CD4-positive, alpha-beta T cell treated with Interleukin-6 for 4 hours (primary cell): ENCODE measurements around the gene RPL5.
A peak's percentile ranks its signal among the peaks of the same experiment; 100 is the strongest.
"Not testable (repeated sequence)": the region's sequence is repeated elsewhere in the genome, so short reads cannot be mapped to it uniquely, and the experiment has no call there.

Source experiments
- DNase-seq: peaks from one replicate; pipeline ENCODE4 v3.0.0-alpha.2; 2020; ENCODE audit warnings: mixed read lengths

RPL5 gene

DNA sequence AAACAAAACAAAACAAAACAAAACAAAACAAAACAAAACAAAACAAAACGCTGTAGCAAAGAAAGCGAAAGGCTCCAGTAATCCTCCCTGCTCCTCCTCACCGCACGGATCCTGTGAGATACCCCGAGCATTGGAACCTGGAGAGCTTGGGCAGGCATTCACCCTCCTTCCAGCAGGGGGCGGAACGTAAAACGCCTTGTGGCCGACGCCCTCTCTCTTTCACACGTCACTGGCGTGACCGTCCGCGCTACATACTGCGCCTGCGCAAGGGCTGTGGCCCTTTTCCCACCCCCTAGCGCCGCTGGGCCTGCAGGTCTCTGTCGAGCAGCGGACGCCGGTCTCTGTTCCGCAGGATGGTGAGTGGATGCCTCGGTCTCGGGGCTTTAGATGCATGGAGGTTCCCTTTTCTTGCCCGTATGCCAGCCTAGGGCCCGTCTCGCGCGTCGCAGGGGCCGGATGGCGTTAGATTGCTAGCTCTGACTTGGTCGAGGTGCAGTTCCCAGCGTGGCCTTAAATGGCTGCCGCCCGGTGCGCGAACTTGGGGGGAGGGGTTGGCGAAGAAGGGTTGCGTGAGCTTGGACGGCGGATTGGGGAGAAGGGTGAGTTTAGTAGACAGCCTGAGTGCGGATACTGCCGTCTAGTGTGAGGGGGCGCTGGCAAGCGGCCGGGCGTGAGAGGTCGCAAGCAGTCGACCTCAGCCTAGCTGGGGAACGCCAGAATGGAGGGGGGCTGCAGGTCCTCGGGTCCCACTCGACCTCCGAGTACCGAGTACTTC is at the start of gene RPL5:
RPL5 (plus strand) TSS at position 279 of the 775 bp plus-strand sequence; CDS start at position 354, 75 bp downstream.
- DNase-seq: peak; percentile 97

DNA sequence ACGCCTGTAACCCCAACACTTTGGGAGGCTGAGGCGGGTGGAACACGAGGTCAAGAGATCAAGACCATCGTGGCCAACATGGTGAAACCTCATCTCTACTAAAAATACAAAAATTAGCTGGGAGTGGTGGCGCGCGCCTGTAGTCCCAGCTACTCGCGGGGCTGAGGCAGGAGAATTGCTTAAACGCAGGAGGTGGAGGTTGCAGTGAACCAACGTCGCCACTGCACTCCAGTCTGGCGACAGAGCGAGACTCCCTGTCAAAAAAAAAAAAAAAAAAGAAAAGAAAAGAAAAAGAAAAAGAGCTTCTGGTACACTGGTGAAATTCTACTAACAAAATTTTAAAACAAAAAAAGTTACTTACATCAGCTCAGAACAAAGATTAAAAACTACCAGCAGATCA is 48.3 kb upstream of the RPL5 start:
- not testable (repeated sequence) for DNase-seq

GRCh38 chr1:92784021-92784638 is 47.7 kb upstream of the RPL5 start:
- DNase-seq: peak; percentile 4

- DNase-seq: peak; percentile 62
Measured at GRCh38 chr1:92784639-92785500, 47.0 kb upstream of the RPL5 start, which contains the start of gene EVI5. TSS of gene EVI5 (minus strand) at chr1:92785108. CDS start at chr1:92736546, 48,562 bp downstream.

DNA sequence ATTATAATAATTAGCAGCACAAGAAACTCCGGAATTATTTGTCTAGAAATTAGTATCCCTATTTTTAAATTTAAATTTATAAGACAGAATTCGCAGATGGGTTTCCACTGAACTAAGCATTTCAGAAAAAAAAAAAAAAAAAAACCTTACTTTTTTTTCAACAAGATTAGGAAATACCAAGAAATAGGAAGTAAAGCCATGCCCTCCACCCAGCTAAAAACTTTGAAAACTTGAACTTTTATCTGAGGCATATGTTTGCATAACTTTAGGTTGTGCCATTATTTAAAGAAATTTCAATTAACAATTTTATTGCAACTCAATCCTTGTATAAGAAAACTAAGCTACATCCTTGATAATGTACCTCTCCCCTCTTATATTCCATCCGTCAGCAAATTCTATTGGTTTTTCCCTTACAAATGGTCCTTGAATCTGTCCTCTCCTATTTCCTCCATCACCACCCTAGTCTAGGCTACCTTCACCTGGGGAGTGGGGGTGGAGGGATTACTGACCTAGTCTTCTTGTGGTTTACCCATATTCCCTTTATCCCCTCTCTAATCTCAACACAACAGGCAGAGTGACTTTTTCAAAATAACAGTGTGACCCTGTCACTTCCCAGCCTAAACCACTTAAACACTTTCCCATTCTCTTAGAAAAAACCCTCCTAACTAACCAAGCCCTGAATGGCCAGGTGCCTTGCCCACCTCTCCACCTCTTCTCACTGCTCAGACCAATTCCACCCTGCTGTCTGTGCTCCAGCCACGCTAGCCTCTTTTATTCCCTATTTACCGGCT is 45.5 kb upstream of the RPL5 start:
- no peak for DNase-seq

DNA sequence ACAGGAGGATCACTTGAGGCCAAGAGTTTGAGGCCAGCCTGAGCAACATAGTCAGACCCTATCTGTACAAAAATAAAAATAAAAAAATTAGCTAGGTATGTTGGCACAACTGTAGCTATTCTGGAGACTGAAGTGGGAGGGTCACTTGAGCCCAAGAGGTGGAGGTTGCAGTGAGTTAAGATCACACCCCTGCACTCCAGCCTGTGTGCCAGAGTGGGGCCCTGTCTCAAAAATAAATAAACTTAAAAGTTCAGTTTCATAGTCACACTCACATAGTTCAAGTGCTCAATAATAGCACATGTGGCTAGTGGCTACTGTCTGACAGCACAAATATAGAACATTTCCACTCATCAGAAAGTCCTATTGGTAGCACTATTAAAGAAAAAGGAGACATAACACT is 41.8 kb upstream of the RPL5 start:
- no peak for DNase-seq

DNA sequence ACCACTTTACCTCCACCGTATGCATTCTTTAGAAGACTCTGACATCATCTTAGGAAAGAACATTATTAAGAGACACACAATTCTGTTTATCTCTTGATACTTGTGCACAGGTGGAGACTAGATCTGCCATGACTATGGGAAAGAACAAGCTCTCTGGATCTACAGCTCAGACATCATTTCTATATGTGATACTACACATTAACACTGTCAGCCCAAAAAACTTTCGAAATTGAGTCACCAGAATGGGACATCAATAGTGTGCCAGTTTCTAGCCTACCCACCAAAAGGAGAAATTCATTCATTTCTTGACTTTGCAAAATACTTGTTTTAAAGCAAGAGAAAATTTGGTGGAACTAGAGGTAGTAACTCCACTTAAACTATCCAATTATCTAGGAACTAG is 41.0 kb upstream of the RPL5 start:
- no peak for DNase-seq

DNA sequence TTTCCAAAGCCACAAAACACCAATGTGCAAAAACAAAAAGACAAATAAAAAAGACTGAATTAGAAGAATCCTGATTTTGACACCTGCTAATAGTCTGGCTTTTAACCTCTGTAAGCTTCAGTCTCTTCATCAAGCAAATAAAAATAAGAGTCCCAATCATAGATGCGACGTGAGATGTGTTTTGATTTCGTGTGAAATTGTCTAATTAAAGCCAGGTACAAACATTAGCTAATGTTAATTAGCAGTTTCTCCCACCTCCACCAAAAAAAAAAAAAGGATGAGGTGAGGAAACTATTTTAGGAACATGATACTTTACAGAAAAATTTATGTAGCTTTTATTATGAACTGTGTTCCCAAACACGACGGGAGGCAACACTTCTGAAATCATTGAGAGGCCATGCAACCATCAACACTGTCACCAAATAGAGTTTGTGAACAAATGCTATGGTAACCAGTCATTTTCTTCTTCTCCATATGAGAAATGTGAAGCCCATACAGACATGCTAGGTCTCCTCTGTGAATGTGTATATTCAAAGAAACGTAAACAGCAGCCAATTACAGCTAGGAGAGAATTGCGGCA is 40.3 kb upstream of the RPL5 start:
- no peak for DNase-seq

DNA sequence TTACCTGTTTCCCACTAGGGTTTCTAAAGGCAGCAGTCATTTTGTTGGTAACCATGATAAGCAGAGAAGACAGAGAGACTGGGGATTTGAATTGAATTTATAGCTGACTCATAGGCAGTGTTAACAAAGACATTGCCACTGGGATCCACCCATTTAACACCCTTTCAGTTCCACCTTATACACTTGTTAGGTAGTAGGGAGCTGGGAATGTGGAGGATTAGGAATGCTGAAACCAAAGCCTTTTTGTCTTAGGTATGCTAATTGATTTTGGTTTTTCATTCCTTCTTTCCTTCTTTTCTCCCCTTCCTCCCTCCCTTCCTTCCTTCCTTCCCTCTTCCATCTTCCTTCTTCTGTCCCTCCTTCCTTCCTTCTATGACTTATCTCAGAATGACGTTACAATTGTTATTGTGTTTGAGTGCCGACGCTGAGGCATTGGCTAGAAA is 39.5 kb upstream of the RPL5 start:
- no peak for DNase-seq

DNA sequence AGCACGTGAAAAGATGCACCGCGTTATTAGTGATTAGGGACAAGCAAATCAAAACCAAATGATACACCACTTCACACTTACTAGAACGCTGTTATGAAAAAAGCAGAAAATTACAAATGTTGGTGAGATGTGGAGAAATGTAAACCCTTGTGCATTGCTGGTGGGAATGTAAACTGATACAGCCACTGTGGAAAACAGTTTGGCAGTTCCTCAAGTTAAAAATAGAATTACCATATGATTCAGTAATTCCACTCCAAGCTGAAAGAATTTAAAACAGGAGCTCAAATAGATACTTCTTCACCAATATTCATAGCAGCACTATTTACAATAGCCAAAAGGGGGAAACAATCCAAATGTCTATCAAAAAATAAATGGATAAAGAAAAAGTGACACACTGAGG is 36.7 kb upstream of the RPL5 start:
- no peak for DNase-seq

- no peak for DNase-seq
Measured at GRCh38 chr1:92797297-92797696, 34.5 kb upstream of the RPL5 start.

GRCh38 chr1:92797961-92798360 is 33.9 kb upstream of the RPL5 start:
- DNase-seq: no peak

- DNase-seq: no peak
Measured at GRCh38 chr1:92803140-92803887, 28.5 kb upstream of the RPL5 start.

GRCh38 chr1:92804721-92805201 is 27.1 kb upstream of the RPL5 start:
- DNase-seq: no peak

DNA sequence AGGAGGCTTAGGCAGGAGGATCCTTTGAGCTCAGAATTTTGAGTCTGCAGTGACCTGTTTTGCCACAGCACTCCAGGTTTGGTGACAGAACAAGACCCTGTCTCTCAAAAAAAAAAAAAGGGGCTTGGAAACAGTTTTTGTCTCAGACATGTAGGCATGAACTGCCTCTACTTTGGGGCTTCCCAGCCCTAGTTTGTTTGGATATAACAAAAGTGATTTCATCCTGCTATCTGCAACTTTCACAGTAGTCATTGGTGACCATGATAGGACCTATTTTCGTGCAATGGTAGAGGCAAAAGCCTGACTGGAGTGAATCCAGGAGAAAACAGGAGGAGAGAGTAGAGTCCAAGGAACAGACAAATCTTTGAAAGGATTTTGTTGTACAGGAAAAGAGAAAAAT is 26.6 kb upstream of the RPL5 start:
- DNase-seq: no peak

DNA sequence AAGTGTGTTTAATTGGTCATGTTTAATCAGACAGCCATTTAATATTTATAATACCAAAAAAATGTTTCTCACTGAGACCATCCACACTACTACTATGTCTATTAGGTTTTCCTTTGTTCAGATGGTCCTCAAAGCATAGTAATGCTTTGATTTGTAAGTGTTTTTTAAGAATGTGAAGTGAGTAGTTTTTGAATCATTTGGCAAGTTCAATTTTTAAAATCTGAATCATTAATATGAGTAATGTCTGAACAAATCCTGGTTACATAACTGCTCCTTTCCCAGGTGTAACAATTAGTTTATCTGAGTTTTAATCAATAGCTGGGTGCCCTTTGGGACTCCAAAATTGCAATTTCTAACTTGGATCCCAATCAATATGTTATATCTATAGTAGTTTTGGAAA is 23.5 kb upstream of the RPL5 start:
- no peak for DNase-seq

DNA sequence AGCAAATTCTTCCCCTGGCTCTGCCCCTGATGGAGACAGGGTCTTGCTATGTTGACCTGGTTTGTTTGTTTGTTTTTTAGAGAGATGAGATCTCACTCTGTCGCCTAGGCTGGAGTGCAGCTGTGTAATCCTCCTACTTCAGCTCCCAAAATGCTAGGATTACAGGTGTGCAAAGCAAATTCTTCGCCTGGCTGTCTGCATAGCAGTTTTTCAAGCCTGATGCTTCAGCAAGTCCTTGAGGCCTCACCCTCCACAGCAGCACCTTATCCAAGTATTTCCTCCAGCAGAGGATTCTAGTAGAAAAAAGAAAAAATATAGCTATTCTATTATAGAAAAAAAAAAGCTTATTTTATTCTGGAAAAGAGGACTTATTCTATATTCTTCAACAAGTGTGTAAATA is 15.1 kb upstream of the RPL5 start:
- DNase-seq: no peak

GRCh38 chr1:92817137-92817697 is 14.6 kb upstream of the RPL5 start:
- DNase-seq: no peak

DNA sequence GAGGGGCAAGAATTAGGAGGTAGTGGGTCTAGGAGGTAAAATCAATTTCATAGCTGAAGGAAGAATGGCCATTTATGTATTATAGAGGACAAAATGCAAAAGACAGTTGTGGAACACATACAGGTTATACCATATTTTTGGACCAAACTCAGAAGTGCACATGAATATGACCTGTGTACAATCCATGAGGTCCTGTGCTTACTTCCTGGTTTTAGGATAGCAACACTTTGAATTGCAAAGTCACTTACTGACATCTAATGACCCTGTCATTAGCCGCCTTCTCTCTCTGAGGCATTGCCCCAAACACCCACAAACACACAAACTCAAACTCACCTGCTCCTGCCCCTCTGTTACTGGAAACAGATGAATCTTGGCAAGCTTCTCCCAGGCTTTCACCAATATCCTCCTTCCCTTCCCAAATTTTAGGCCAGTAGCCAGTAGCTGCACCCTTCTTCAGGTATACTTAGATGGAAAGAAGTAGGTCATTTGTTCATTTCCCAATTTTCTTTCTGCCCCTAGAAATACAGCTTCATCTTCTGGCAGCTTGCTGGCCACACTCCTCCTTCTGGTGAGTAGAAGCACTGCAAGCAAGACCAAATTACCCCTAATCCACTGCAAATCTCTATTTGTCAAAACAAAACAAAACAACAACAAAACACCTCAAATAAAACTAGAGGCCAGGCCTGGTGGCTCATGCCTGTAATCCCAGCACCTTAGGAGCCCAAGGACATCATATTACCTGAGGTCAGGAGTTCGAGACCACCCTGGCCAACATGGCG is 13.7 kb upstream of the RPL5 start:
- DNase-seq: peak; percentile 18

DNA sequence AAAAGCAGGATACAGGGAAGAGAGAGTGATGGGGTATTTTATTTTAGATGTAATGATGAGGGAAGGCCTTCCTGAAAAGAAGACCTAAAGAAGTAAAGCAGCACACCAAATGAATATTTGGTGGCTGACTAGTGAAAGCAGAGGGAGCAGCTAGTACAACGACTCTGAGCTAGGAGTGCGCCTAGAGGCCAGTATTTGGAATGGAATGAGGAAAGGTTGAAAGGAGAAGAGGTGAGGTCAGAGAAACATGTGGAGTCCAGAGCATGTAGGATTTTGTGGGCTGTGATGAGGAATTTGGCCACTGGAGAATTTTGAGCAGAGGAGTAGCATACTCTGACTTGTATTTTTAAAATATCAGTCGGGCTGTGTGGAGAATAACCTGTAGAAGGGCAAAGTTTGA is 11.8 kb upstream of the RPL5 start:
- DNase-seq: no peak
